CD4-positive, alpha-beta T cell (primary cell): ENCODE results near the gene RNF114. TPM values are rescaled to one million over a fixed set of nuclear protein-coding genes. Genes with fewer than 3 reads are reported as not detected.

Experiments
- ATAC-seq: fragments of 200-7000 bp; cut with Tn5 transposase; one replicate; pipeline ENCODE4 v1.10.0; 2022; ENCODE audit warnings: mild to moderate bottlenecking; ENCODE audit not compliant: poor library complexity
- CTCF ChIA-PET: fragments of 350-600 bp; sonication (Branson Sonifier 250); formaldehyde crosslinking; loops from one replicate; lab custom pipeline; 2021; ENCODE audit warnings: antibody characterized with exemption, inconsistent platforms; lab: Charles Lee
- POLR2A ChIA-PET: fragments of 350-600 bp; sonication (Branson Sonifier 250); formaldehyde crosslinking; loops from one replicate; lab custom pipeline; 2021; ENCODE audit warnings: antibody characterized with exemption, inconsistent platforms; lab: Charles Lee
- DNase-seq, 14 experiments: peaks; one replicate each; pipeline ENCODE4 v3.0.0-alpha.2; 2013 to 2020; ENCODE audit warnings: mixed read lengths in 2 of 14
- H3K27ac ChIP-seq, 2 donors: one replicate each; pipeline versions ENCODE4 v1.5.1 to v1.7.0; 2013; ENCODE audit warnings: low read length in 2 of 2, low read depth in 1 of 2, mild to moderate bottlenecking in 1 of 2
- H3K27me3 ChIP-seq, 2 experiments: 1 replicate in 1 of 2; 2 replicates in 1 of 2; pipeline versions ENCODE4 v1.6.1 to v1.7.0; 2013; ENCODE audit warnings: low read length in 2 of 2, control low read depth in 1 of 2, mild to moderate bottlenecking in 1 of 2, moderate library complexity in 1 of 2; ENCODE audit not compliant: insufficient read depth in 2 of 2, control insufficient read depth in 1 of 2
- H3K36me3 ChIP-seq: one replicate; pipeline ENCODE4 v1.6.1; 2013; ENCODE audit warnings: low read length, control low read depth; ENCODE audit not compliant: insufficient read depth
- H3K4me1 ChIP-seq: one replicate; pipeline ENCODE4 v1.6.1; 2013; ENCODE audit warnings: low read length, control low read depth; ENCODE audit not compliant: insufficient read depth
- H3K4me3 ChIP-seq: one replicate; pipeline ENCODE4 v1.5.1; 2013; ENCODE audit warnings: mild to moderate bottlenecking, low read length, moderate library complexity
- H3K9me3 ChIP-seq, 2 experiments: 1 replicate in 1 of 2; 2 replicates in 1 of 2; pipeline versions ENCODE4 v1.6.1 to v1.7.0; 2013; ENCODE audit warnings: low read length in 2 of 2, mild to moderate bottlenecking in 2 of 2, control low read depth in 1 of 2, moderate library complexity in 1 of 2; ENCODE audit not compliant: control insufficient read depth in 1 of 2, insufficient read depth in 1 of 2
- H3K27ac Mint-ChIP-seq: one replicate; pipeline ENCODE4 v1.8.0; 2020; ENCODE audit warnings: mixed read lengths
- H3K27me3 Mint-ChIP-seq: one replicate; pipeline ENCODE4 v1.8.0; 2021; ENCODE audit warnings: mixed read lengths
- H3K36me3 Mint-ChIP-seq: one replicate; pipeline ENCODE4 v1.8.0; 2021; ENCODE audit warnings: low read depth, mixed read lengths
- H3K4me1 Mint-ChIP-seq: one replicate; pipeline ENCODE4 v1.8.0; 2021; ENCODE audit warnings: low read depth, mixed read lengths
- H3K4me3 Mint-ChIP-seq: one replicate; pipeline ENCODE4 v1.8.0; 2020; ENCODE audit warnings: mild to moderate bottlenecking, mixed read lengths
- H3K9me3 Mint-ChIP-seq: one replicate; pipeline ENCODE4 v1.8.0; 2020; ENCODE audit warnings: mixed read lengths
- intact Hi-C, 2 experiments: fragments of 100-400 bp; cut with DNase I in 1 of 2; cut with micrococcal nuclease in 1 of 2; formaldehyde crosslinking; loops; one replicate each; pipeline versions ENCODE4 v1.15.1 to v1.9.0; 2023 to 2025; cut with DNase I, micrococcal nuclease
- total RNA-seq, 174 experiments: library from RNA in 2 of 174; stranded (reverse) in 2 of 174; gene quantifications; one replicate each; pipeline ENCODE4 v1.2.3 and lab custom pipeline; 2021 to 2026
- TF ChIP-seq, protein P1 (sequence below): fragments of 200-600 bp; IDR thresholded peaks from one replicate; pipeline ENCODE4 v1.8.0; 2022; ENCODE audit warnings: antibody characterized with exemption, mild to moderate bottlenecking

The RNF114 gene
- total RNA-seq, 2 experiments from 2014 or later: 129 to 132 TPM

DNA sequence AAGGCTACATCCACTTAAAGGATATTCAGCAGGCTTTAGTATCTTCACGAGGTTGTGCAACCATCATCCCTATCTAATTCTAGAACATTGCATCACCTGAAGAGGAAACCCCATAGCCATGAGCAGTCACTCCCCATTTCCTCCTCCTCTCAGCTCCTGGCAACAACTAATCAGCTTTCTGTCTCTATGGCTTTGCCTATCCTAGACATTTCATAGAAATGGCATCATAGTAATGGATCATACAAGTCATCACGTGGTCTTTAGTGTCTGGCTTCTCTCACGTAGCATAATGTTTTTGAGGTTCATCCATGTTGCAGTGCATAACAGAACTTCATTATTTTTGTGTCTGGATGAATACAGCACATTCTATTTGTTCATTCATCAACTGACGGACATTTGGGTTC lies 67.1 kb downstream of the RNF114 start:
- ChIA-PET POLR2A (no interaction called here), CTCF (no interaction called here)
- Mint-ChIP-seq H3K36me3 (no peaks in the 10 kb centered on the region), H3K4me3 (no peak overlapping the region), H3K4me1 (peaks cover 6% of the 10 kb centered on the region), H3K27me3 (peaks cover 11% of the 10 kb centered on the region), H3K9me3 (no peaks in the 10 kb centered on the region), H3K27ac (no peak overlapping the region)
- H3K36me3 ChIP-seq: no peaks in the 10 kb centered on the region
- TF ChIP-seq, protein P1, sequence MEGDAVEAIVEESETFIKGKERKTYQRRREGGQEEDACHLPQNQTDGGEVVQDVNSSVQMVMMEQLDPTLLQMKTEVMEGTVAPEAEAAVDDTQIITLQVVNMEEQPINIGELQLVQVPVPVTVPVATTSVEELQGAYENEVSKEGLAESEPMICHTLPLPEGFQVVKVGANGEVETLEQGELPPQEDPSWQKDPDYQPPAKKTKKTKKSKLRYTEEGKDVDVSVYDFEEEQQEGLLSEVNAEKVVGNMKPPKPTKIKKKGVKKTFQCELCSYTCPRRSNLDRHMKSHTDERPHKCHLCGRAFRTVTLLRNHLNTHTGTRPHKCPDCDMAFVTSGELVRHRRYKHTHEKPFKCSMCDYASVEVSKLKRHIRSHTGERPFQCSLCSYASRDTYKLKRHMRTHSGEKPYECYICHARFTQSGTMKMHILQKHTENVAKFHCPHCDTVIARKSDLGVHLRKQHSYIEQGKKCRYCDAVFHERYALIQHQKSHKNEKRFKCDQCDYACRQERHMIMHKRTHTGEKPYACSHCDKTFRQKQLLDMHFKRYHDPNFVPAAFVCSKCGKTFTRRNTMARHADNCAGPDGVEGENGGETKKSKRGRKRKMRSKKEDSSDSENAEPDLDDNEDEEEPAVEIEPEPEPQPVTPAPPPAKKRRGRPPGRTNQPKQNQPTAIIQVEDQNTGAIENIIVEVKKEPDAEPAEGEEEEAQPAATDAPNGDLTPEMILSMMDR: no peak
- H3K27ac ChIP-seq: no peak overlapping the region
- intact Hi-C loops: no loop called here
- DNase-seq: peak in 3 of 14 experiments; percentile 17 to 70 (median 57)
- H3K27me3 ChIP-seq: peaks cover under 1 to 5% of the 10 kb centered on the region in 2 experiments
- no peak overlapping the region for H3K4me3 ChIP-seq
- no peak for ATAC-seq
- no peaks in the 10 kb centered on the region for H3K4me1 ChIP-seq
- no peaks in the 10 kb centered on the region for H3K9me3 ChIP-seq

Other genes with a start within 250 kb of the RNF114 start
- gene B4GALT5, start 222.5 kb upstream of the RNF114 start, total RNA-seq: 1 to 10 TPM; 3.1 to 3.2 TPM
- gene SLC9A8, start 123.6 kb upstream of the RNF114 start, total RNA-seq: 10 to 100 TPM; 29.5 to 30.2 TPM
- 10 to 100 TPM; 16.0 to 16.4 TPM for gene SPATA2, start 20.9 kb upstream of the RNF114 start, total RNA-seq
- 1 to 10 TPM; 1.7 to 2.5 TPM for gene SNAI1, start 46.6 kb downstream of the RNF114 start, total RNA-seq
- 100 to 1,000 TPM; 115 to 140 TPM for gene UBE2V1, start 176.8 kb downstream of the RNF114 start, total RNA-seq
- gene PEDS1, start 217.3 kb downstream of the RNF114 start, total RNA-seq: 10 to 100 TPM; 21.3 to 21.9 TPM